ENCODE measurements around the gene LASP1NB.

LASP1NB gene

GRCh38 chr17:38886643-38887010, 38.8 kb upstream of the LASP1NB start:
- Histone ChIP-seq H3K4me1 (peaks cover 0 to 61% (median 26%) of the 10 kb centered on the region in 4 donors), H3K9me3 (no peaks in the 10 kb centered on the region), H3K27ac (no peak overlapping the region), H3K4me3 (no peak overlapping the region), H3K27me3 (no peaks in the 10 kb centered on the region), H3K36me3 (peaks cover under 1 to 24% (median 7%) of the 10 kb centered on the region in 4 donors)
- ATAC-seq (no peak), DNase-seq (no peak)
- intact Hi-C loops (cut with DNase I) = no loop called here
- TF ChIP-seq POLR2A (IDR thresholded peaks at IDR 0.05) = no peak
- no peak for TF ChIP-seq CTCF (IDR thresholded peaks at IDR 0.05)
- WGBS (ENCODE audit: insufficient coverage, low coverage, low lambda C conversion rate, missing lambda C conversion rate) = 82% methylated on average over 5 of the region's 8 CpGs

- peaks cover 0 to 54% (median 29%) of the 10 kb centered on the region in 4 donors for H3K4me1 ChIP-seq
- intact Hi-C loops (cut with DNase I) = no loop called here
- DNase-seq (no peak), ATAC-seq (no peak)
- no peak overlapping the region for H3K27ac ChIP-seq
- H3K9me3 ChIP-seq = no peaks in the 10 kb centered on the region
- TF ChIP-seq POLR2A (IDR thresholded peaks at IDR 0.05) = no peak
- no peak for TF ChIP-seq CTCF (IDR thresholded peaks at IDR 0.05)
- peaks cover 3 to 35% (median 10%) of the 10 kb centered on the region in 4 donors for H3K36me3 ChIP-seq
- no peak overlapping the region for H3K4me3 ChIP-seq
- no peaks in the 10 kb centered on the region for H3K27me3 ChIP-seq
- WGBS (ENCODE audit: insufficient coverage, low coverage, low lambda C conversion rate, missing lambda C conversion rate) = 78% methylated on average over 4 of the region's 9 CpGs
These were observed 36.6 kb upstream of the LASP1NB start for GRCh38 chr17:38888842-38889241.

- peaks cover 3 to 35% (median 10%) of the 10 kb centered on the region in 4 donors for H3K36me3 ChIP-seq
- H3K4me1 ChIP-seq = peaks cover 0 to 54% (median 27%) of the 10 kb centered on the region in 4 donors
- no peak overlapping the region for H3K27ac ChIP-seq
These were observed 35.5 kb upstream of the LASP1NB start for GRCh38 chr17:38889745-38890409.

DNA sequence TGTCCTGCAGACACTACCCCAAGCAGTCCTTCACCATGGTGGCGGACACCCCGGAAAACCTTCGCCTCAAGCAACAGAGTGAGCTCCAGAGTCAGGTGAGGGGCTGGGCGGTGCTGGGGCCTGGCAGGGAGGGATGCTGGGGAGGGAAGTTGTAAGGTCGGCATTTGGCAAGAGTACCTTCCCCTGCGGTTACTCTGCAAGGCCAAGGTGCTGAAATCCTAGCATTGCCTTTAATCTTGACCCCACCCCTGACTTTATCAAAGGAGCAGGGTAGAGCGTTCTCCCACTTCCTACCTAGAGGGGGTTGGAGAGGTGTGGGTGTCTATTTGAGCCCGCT, 35.0 kb upstream of the LASP1NB start:
- peaks cover 3 to 35% (median 10%) of the 10 kb centered on the region in 4 donors for H3K36me3 ChIP-seq
- ATAC-seq (no peak), DNase-seq (no peak)
- H3K27me3 ChIP-seq = no peaks in the 10 kb centered on the region
- 50% methylated on average over 2 of the region's 8 CpGs for WGBS (ENCODE audit: insufficient coverage, low coverage, low lambda C conversion rate, missing lambda C conversion rate)
- TF ChIP-seq POLR2A (IDR thresholded peaks at IDR 0.05) = no peak
- no peak for TF ChIP-seq CTCF (IDR thresholded peaks at IDR 0.05)
- no peak overlapping the region for H3K27ac ChIP-seq
- H3K9me3 ChIP-seq = no peaks in the 10 kb centered on the region
- H3K4me1 ChIP-seq = peaks cover 0 to 49% (median 22%) of the 10 kb centered on the region in 4 donors
- intact Hi-C loops (cut with DNase I) = no loop called here
- H3K4me3 ChIP-seq = no peak overlapping the region

More at GRCh38 chr17:38889745-38890409, 35.5 kb upstream of the LASP1NB start:
- WGBS (ENCODE audit: insufficient coverage, low coverage, low lambda C conversion rate, missing lambda C conversion rate) = 72% methylated on average over 6 of the region's 12 CpGs
- ATAC-seq = no peak
- no peaks in the 10 kb centered on the region for H3K27me3 ChIP-seq
- no peak for DNase-seq
- H3K4me3 ChIP-seq = no peak overlapping the region
- no peaks in the 10 kb centered on the region for H3K9me3 ChIP-seq
- no peak for TF ChIP-seq CTCF (IDR thresholded peaks at IDR 0.05)
- no peak for TF ChIP-seq POLR2A (IDR thresholded peaks at IDR 0.05)
- intact Hi-C loops (cut with DNase I) = no loop called here

Data from right lobe of liver (tissue), 6 donors.